GM12872 (cell line): ENCODE measurements around the gene CD69.

ENCODE experiments used
- CTCF ChIP-seq: IDR thresholded peaks from 3 replicates; pipeline ENCODE4 v1.5.1; 2011; ENCODE audit warnings: low read depth, mild to moderate bottlenecking, low read length, moderate library complexity; ENCODE audit not compliant: insufficient read depth

Gene CD69

GRCh38 chr12:9760699-9761418 lies at the start of gene CD69:
Gene CD69 (minus strand): TSS chr12:9760901. CDS start chr12:9760820, 81 bp downstream.
- TF ChIP-seq CTCF = no peak

DNA sequence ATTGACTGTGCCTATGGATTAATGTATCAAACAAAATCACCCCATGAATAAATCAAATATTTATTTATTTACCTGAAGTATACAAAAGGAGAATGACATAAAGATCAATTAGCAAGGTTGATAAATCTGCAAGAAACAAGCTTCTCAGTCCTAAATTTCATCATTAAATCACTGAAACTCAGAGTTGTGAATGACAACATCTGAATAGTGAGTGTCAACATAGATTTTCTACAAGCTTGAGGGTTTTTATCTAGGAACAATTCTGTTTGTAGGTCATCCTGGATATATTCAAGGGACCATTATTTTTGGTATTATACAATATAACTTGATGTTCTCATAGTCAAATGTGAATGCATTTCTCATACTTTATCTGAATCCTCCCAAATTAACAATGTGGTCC lies 49.2 kb upstream of the CD69 start:
- no peak for TF ChIP-seq CTCF

GRCh38 chr12:9809338-9809737 lies 48.6 kb upstream of the CD69 start:
- TF ChIP-seq CTCF = no peak

GRCh38 chr12:9808504-9808903 lies 47.8 kb upstream of the CD69 start:
- no peak for TF ChIP-seq CTCF

DNA sequence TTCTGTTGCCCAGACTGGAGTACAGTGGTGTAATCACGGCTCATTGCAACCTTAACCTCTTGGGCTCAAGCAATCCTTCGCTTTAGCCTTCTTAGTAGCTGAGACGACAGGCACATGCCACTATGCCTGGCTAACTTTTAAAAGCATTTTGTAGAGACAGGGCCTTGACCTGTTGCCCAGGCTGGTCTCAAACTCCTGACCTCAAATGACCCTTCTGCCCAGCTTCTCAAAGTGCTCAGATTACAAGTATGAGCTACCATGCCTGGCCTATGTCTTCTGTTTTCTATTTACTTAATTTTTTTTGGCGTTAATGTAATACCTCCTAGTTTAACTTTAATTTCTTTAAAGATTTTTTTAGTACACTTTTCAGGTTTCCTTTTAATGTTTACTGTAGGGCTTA lies 46.0 kb upstream of the CD69 start:
- no peak for TF ChIP-seq CTCF

DNA sequence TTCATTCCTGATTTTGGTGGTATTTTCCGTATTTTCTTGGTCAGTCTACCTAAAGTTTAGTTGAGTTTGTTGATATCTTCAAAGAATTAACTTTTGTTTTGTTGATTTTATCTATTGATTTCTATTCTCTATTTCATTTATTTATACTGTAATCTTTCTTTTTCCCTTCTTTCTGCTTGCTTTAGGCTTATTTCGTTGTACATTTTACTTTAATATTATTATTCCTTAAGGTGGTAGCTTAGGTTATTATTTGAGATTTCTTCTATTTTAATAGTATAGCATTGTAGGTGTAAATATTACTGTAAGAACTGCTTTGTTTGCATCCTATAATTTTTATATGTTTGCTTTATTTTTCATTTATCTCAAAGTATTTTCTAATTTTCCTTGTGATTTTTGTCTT lies 45.2 kb upstream of the CD69 start:
- no peak for TF ChIP-seq CTCF

- TF ChIP-seq CTCF = no peak
Measured at GRCh38 chr12:9799961-9800360, 39.3 kb upstream of the CD69 start.
